ENCODE results near the gene CTBS.

The CTBS gene

DNA sequence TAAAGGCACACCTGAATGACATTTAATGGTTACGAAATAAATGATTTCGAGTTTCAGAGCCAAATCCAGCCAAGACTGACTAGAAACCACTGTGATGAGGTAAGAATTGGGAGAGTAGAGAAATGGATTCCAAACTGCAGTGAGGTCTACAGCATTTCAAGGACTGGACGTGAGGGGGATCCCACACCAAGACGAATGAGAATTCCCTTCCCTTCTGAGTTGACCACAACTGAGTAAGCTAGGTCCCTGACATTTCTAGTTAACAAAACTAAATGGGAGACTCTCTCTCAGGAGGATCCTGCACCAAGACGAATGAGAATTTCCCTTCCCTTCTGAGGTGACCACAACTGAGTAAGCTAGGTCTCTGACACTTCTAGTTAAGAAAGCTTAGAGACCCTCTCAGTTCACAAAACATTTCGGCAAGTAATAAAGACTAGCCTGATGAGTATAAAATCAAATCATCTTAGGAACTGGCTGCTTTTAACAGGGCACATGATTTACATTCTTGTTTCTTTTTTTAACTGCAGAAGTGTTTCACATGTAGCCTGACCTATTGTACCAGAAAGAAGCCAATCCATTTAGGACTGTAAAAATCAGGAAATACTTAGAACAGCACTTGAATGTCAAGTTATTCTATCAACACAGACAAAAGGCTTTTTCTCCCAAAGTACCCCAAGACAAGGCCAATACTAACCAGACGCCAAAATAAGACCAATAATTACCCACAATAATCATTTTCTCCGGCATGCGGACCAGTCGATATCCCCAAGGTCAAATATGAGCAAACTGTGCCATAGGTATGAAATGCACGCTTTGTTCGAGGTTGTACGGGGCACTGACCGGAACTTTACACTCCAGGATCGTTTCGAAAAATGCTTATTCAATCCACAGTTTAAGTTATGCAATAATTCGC is 69.4 kb downstream of the CTBS start:
- DNase-seq: no peak

DNA sequence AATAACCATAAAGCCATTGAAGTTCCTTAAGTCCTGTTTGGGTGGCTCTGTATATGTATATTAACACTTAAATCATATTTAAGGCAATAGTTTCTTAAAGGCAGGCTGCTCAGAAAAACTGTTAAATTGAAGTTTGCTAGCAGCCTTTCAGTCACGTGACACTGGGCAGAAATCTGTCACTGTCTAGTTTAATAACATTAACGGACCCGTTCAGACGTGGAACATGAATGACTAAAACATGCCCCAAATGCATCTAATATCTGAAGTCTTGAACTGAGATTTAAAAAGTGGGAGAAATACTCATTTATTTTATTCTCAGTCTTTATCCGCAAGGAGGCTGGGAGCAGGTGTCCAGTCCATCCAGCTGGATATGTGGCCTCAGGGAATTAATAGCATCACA is 71.3 kb downstream of the CTBS start:
- no peak for DNase-seq
